Measurements from ENCODE around the gene ZNF445. TPM values are rescaled to one million over a fixed set of nuclear protein-coding genes. Genes with fewer than 3 reads are reported as not detected.

ZNF445 gene
- total RNA-seq, 4 donors from 2014 or later, result 5.3 to 35.6 (median 19.8) TPM

GRCh38 chr3:44437800-44438199, 39.7 kb downstream of the ZNF445 start:
- H3K9me3 ChIP-seq, result no peaks in the 10 kb centered on the region
- DNase-seq, result no peak
- no peak for TF ChIP-seq POLR2A (IDR thresholded peaks at IDR 0.05)
- no peak for TF ChIP-seq CTCF (IDR thresholded peaks at IDR 0.05)
- intact Hi-C loops (cut with DNase I; ENCODE audit: low total_unique reads), result no loop called here
- no peaks in the 10 kb centered on the region for H3K36me3 ChIP-seq
- H3K4me1 ChIP-seq, result peaks cover 0 to 3% of the 10 kb centered on the region in 2 donors
- H3K4me3 ChIP-seq, result no peak overlapping the region
- no peaks in the 10 kb centered on the region for H3K27me3 ChIP-seq
- H3K27ac ChIP-seq, result no peak overlapping the region

GRCh38 chr3:44436181-44436580, 41.3 kb downstream of the ZNF445 start:
- H3K9me3 ChIP-seq, result no peaks in the 10 kb centered on the region
- no peak overlapping the region for H3K27ac ChIP-seq
- H3K4me1 ChIP-seq, result peaks cover 0 to 3% of the 10 kb centered on the region in 2 donors
- H3K36me3 ChIP-seq, result no peaks in the 10 kb centered on the region
- no peak overlapping the region for H3K4me3 ChIP-seq
- TF ChIP-seq CTCF (IDR thresholded peaks at IDR 0.05) (no peak), POLR2A (IDR thresholded peaks at IDR 0.05) (no peak)
- no peaks in the 10 kb centered on the region for H3K27me3 ChIP-seq
- intact Hi-C loops (cut with DNase I; ENCODE audit: low total_unique reads), result no loop called here
- no peak for DNase-seq

DNA sequence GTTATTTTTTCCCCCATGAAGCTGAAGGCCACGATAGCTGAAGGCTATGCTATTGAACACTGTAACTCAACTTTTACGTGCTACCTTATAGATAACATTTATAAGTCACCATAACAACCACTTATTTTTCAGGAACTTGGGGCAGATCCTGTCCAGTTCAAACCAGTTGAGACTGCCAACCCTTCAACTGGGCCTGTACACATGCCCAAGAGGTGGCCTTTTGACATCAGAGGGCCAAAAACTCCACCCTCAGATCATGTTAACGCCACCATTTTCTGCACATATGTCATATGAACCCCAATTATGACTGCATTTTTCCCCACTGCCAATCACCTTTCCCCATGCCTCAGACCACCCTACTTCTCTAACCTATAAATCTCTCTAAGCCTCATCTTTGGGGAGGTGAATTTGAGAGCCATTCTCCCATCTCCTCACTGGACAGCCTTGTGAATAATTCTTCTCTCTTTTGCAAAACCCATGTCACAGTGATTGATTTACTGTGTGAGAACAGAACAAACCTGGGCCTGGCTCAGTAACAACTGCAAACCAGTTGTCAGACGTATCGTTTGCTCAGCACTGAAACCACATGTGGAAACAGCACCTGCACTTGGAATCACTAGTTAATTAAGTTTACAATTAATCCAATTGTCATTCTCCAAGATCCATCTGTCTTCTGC, 42.5 kb downstream of the ZNF445 start:
- DNase-seq, result no peak
- TF ChIP-seq CTCF (IDR thresholded peaks at IDR 0.05), result no peak
- TF ChIP-seq POLR2A (IDR thresholded peaks at IDR 0.05), result no peak
- Histone ChIP-seq H3K4me3 (no peak overlapping the region), H3K36me3 (no peaks in the 10 kb centered on the region), H3K27me3 (no peaks in the 10 kb centered on the region), H3K4me1 (peaks cover 0 to 3% of the 10 kb centered on the region in 2 donors), H3K27ac (no peak overlapping the region), H3K9me3 (no peaks in the 10 kb centered on the region)
- intact Hi-C loops (cut with DNase I; ENCODE audit: low total_unique reads), result no loop called here

DNA sequence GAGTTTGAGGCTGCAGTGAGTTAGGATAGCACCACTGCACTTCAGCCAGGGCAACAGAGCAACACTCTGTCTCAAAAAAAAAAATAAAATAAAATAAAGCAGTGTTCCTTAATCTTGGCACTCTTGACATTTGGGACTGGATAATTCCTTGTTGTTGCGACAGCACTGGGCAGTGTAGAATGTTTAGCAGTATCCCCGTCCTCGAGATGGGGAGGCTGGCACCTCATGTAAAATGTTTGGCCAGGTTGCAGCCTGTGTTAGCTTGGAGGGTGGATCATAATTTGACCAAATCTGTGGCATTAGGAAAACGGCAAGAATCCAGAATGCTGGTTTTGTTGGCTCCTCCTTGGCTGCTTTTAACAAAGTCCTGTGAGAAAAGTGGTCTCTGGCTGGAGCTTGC, 47.0 kb downstream of the ZNF445 start:
- Histone ChIP-seq H3K9me3 (no peaks in the 10 kb centered on the region), H3K27me3 (no peaks in the 10 kb centered on the region), H3K4me1 (no peaks in the 10 kb centered on the region), H3K36me3 (no peaks in the 10 kb centered on the region), H3K27ac (no peak overlapping the region), H3K4me3 (no peak overlapping the region)
- TF ChIP-seq CTCF (IDR thresholded peaks at IDR 0.05) (no peak), POLR2A (IDR thresholded peaks at IDR 0.05) (no peak)
- intact Hi-C loops (cut with DNase I; ENCODE audit: low total_unique reads), result no loop called here
- DNase-seq, result no peak

GRCh38 chr3:44429459-44429858, 48.0 kb downstream of the ZNF445 start:
- Histone ChIP-seq H3K36me3 (no peaks in the 10 kb centered on the region), H3K27ac (no peak overlapping the region), H3K9me3 (no peaks in the 10 kb centered on the region), H3K27me3 (no peaks in the 10 kb centered on the region), H3K4me1 (no peaks in the 10 kb centered on the region), H3K4me3 (no peak overlapping the region)
- DNase-seq, result no peak
- TF ChIP-seq CTCF (IDR thresholded peaks at IDR 0.05) (no peak), POLR2A (IDR thresholded peaks at IDR 0.05) (no peak)
- intact Hi-C loops (cut with DNase I; ENCODE audit: low total_unique reads), result no loop called here

All from uterus (tissue), 4 donors.